ENCODE measurements around the gene TNK1. TPM values are rescaled to one million over a fixed set of nuclear protein-coding genes. Genes with fewer than 3 reads are reported as not detected.

The TNK1 gene
- total and polyA plus RNA-seq, 4 experiments from 2014 or later: 1.7 to 15.9 (median 8.0) TPM

DNA sequence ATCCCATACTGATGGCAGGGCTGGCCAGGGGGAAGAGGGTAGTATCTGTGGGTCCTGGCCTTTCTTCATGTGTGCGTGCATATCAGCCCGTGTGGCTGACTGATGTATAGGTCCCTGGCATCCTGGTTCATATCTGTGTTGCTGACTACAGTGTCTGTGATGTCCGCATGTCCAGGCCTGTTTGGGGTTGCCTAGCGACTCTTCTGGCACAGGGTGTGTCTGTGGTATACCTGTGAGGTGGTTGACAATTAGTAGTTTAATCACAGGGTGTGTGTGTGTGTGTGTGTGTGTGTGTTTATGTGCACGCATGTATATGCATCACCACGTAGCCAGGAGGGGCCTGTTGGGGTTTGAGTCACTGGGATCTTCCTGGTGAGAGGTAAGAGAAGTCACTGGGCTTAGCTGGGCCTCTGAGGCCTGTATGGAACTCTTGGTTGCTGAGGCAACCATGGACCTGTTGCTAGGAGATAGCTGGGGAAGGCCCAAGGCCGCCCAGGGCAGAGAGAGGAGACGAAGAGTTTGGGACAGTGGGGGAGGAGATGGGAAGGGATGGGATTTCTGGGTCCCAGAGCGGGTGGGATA is 26.5 kb upstream of the TNK1 start:
- peak overlapping the region; percentile 35 to 91 (median 73) for H3K27ac Mint-ChIP-seq
- ChIA-PET CTCF (ENCODE audit: partially characterized antibody) (interaction anchor here (1.0 to 6.6 kb wide), 10 partner anchors 9 to 334 kb away, joined by 3 to 88 read pairs (median 14); partner anchors contain the start of genes ACAP1, FGF11, SENP3 and TMEM102), POLR2A (ENCODE audit: partially characterized antibody) (interaction anchor here (1.3 to 5.0 kb wide), 8 partner anchors 18 to 206 kb away, joined by 4 to 50 read pairs (median 22); partner anchors contain the start of genes ACAP1, POLR2A, SENP3 and TMEM102)
- Histone ChIP-seq H3K4me3 (ENCODE audit: low read length in 2 of 2) (no peak overlapping the region), H3K27ac (ENCODE audit: low read depth, low read length) (no peak overlapping the region), H3K27me3 (ENCODE audit: insufficient read depth, low read length) (no peaks in the 10 kb centered on the region), H3K9me3 (ENCODE audit: control insufficient read depth in 1 of 2, low read length in 2 of 2) (no peaks in the 10 kb centered on the region), H3K4me1 (ENCODE audit: insufficient read depth, low read length) (peaks cover 40% of the 10 kb centered on the region), H3K36me3 (ENCODE audit: insufficient read depth, low read length) (peaks cover 3% of the 10 kb centered on the region)
- intact Hi-C loops (cut with micrococcal nuclease): loop anchor here (5.0 kb wide), 3 partner anchors 38 to 333 kb away; partner anchors contain the start of genes EIF5A, PLSCR3, TP53 and WRAP53
- no peaks in the 10 kb centered on the region for H3K27me3 Mint-ChIP-seq
- peaks cover 19 to 49% (median 35%) of the 10 kb centered on the region in 4 donors for H3K4me1 Mint-ChIP-seq
- DNase-seq: peak in 1 of 5 donors; percentile 57
- H3K4me3 Mint-ChIP-seq: peak overlapping the region in 2 of 8 donors; percentile 25 to 50
- H3K9me3 Mint-ChIP-seq: peaks cover 0 to 2% (median 0%) of the 10 kb centered on the region in 8 donors
- H3K36me3 Mint-ChIP-seq: peaks cover 0 to 8% of the 10 kb centered on the region in 2 donors

- no peak within 1 kb of the TSS for H3K4me3 ChIP-seq (ENCODE audit: low read length in 2 of 2)
- Mint-ChIP-seq H3K36me3 (peaks cover 0 to 3% of the 10 kb centered on the region in 2 donors), H3K27ac (peak within 1 kb of the TSS; percentile 35 to 91 (median 73)), H3K4me3 (peak within 1 kb of the TSS in 2 of 8 donors; percentile 50 to 62), H3K9me3 (peaks cover 0 to 2% (median 0%) of the 10 kb centered on the region in 8 donors), H3K4me1 (peaks cover 16 to 42% (median 30%) of the 10 kb centered on the region in 4 donors), H3K27me3 (no peaks in the 10 kb centered on the region)
- peak in 1 of 5 donors; percentile 32 for DNase-seq
- H3K9me3 ChIP-seq (ENCODE audit: control insufficient read depth in 1 of 2, low read length in 2 of 2): no peaks in the 10 kb centered on the region
- no peaks in the 10 kb centered on the region for H3K27me3 ChIP-seq (ENCODE audit: insufficient read depth, low read length)
- no peaks in the 10 kb centered on the region for H3K36me3 ChIP-seq (ENCODE audit: insufficient read depth, low read length)
- intact Hi-C loops (cut with micrococcal nuclease): no loop called here
- ChIA-PET CTCF (ENCODE audit: partially characterized antibody) (interaction anchor here (0.8 to 6.6 kb wide), 36 partner anchors 10 to 333 kb away, joined by 3 to 88 read pairs (median 4); partner anchors contain the start of genes ACAP1, FGF11, MPDU1 and SENP3), POLR2A (ENCODE audit: partially characterized antibody) (interaction anchor here (0.9 to 5.0 kb wide), 16 partner anchors 19 to 332 kb away, joined by 3 to 50 read pairs (median 6); partner anchors contain the start of genes ACAP1, GPS2, PLSCR3 and POLR2A)
- peaks cover 35% of the 10 kb centered on the region for H3K4me1 ChIP-seq (ENCODE audit: insufficient read depth, low read length)
- no peak within 1 kb of the TSS for H3K27ac ChIP-seq (ENCODE audit: low read depth, low read length)
Measured at GRCh38 chr17:7355053-7355452, 25.8 kb upstream of the TNK1 start, which contains the start of gene TMEM95. Gene TMEM95, plus strand, starts transcription at chr17:7355156. Its CDS starts 49 bp downstream, at chr17:7355205.

GRCh38 chr17:7355573-7355972 is 25.3 kb upstream of the TNK1 start:
- H3K27me3 ChIP-seq (ENCODE audit: insufficient read depth, low read length): no peaks in the 10 kb centered on the region
- H3K4me1 ChIP-seq (ENCODE audit: insufficient read depth, low read length): peaks cover 32% of the 10 kb centered on the region
- intact Hi-C loops (cut with micrococcal nuclease): no loop called here
- H3K27ac ChIP-seq (ENCODE audit: low read depth, low read length): no peak overlapping the region
- peak overlapping the region in 1 of 8 donors; percentile 10 for H3K4me3 Mint-ChIP-seq
- H3K4me3 ChIP-seq (ENCODE audit: low read length in 2 of 2): no peak overlapping the region
- peaks cover 0 to 3% of the 10 kb centered on the region in 2 donors for H3K36me3 Mint-ChIP-seq
- no peaks in the 10 kb centered on the region for H3K36me3 ChIP-seq (ENCODE audit: insufficient read depth, low read length)
- peaks cover 0 to 2% (median 0%) of the 10 kb centered on the region in 8 donors for H3K9me3 Mint-ChIP-seq
- H3K27ac Mint-ChIP-seq: peak overlapping the region in 2 of 7 donors; percentile 50 to 57
- POLR2A ChIA-PET (ENCODE audit: partially characterized antibody): interaction anchor here (0.9 to 5.0 kb wide), 21 partner anchors 15 to 332 kb away, joined by 3 to 50 read pairs (median 5); partner anchors contain the start of genes ACAP1, GPS2, MPDU1 and PLSCR3
- H3K9me3 ChIP-seq (ENCODE audit: control insufficient read depth in 1 of 2, low read length in 2 of 2): no peaks in the 10 kb centered on the region
- H3K4me1 Mint-ChIP-seq: peaks cover 14 to 38% (median 27%) of the 10 kb centered on the region in 4 donors
- no peak for DNase-seq
- CTCF ChIA-PET (ENCODE audit: partially characterized antibody): interaction anchor here (0.6 to 6.6 kb wide), 48 partner anchors 11 to 332 kb away, joined by 3 to 88 read pairs (median 4); partner anchors contain the start of genes ACAP1, FGF11, MPDU1 and NLGN2
- H3K27me3 Mint-ChIP-seq: no peaks in the 10 kb centered on the region

- H3K9me3 Mint-ChIP-seq: peaks cover 0 to 1% (median 0%) of the 10 kb centered on the region in 8 donors
- Histone ChIP-seq H3K27ac (ENCODE audit: low read depth, low read length) (no peak overlapping the region), H3K27me3 (ENCODE audit: insufficient read depth, low read length) (no peaks in the 10 kb centered on the region), H3K4me1 (ENCODE audit: insufficient read depth, low read length) (peaks cover 27% of the 10 kb centered on the region), H3K9me3 (ENCODE audit: control insufficient read depth in 1 of 2, low read length in 2 of 2) (no peaks in the 10 kb centered on the region), H3K36me3 (ENCODE audit: insufficient read depth, low read length) (no peaks in the 10 kb centered on the region), H3K4me3 (ENCODE audit: low read length in 2 of 2) (no peak overlapping the region)
- DNase-seq: peak; percentile 80 to 83 (median 81)
- H3K36me3 Mint-ChIP-seq: peaks cover 0 to 3% of the 10 kb centered on the region in 2 donors
- peak overlapping the region in 1 of 8 donors; percentile 62 for H3K4me3 Mint-ChIP-seq
- intact Hi-C loops (cut with micrococcal nuclease): loop anchor here (1.0 kb wide), 5 partner anchors 60 to 205 kb away; partner anchors contain the start of genes POLR2A, SENP3 and TMEM102
- peaks cover 14 to 34% (median 25%) of the 10 kb centered on the region in 4 donors for H3K4me1 Mint-ChIP-seq
- no peaks in the 10 kb centered on the region for H3K27me3 Mint-ChIP-seq
- ChIA-PET CTCF (ENCODE audit: partially characterized antibody) (interaction anchor here (0.6 to 6.6 kb wide), 51 partner anchors 11 to 332 kb away, joined by 3 to 88 read pairs (median 4); partner anchors contain the start of genes ACAP1, FGF11, MPDU1 and NLGN2), POLR2A (ENCODE audit: partially characterized antibody) (interaction anchor here (0.9 to 5.0 kb wide), 21 partner anchors 14 to 331 kb away, joined by 3 to 50 read pairs (median 5); partner anchors contain the start of genes ACAP1, GPS2, MPDU1 and PLSCR3)
- H3K27ac Mint-ChIP-seq: peak overlapping the region in 1 of 7 donors; percentile 50
Measured at GRCh38 chr17:7356072-7356549, 24.8 kb upstream of the TNK1 start.

DNA sequence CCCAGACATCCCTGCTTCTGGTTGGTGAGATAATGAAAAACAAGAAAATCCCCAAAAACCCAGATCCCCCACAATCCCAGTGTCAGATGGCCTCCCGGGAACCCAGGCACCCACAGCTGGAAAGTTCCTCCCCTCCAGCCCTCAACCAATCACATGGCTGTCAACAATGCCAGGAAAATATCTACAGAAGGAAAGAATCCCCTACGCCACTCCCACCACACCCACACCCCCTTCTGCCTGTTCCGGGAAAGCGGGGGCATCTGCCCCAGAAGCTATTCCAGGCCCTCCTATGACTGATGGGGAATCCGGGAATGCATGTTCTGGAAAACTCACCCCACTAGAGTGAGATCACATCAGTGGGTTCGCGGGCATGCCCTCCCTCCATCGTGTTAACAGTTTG is 24.1 kb upstream of the TNK1 start:
- Mint-ChIP-seq H3K27me3 (no peaks in the 10 kb centered on the region), H3K4me3 (no peak overlapping the region), H3K4me1 (peaks cover 12 to 30% (median 23%) of the 10 kb centered on the region in 4 donors), H3K27ac (no peak overlapping the region), H3K9me3 (no peaks in the 10 kb centered on the region), H3K36me3 (no peaks in the 10 kb centered on the region)
- Histone ChIP-seq H3K9me3 (ENCODE audit: control insufficient read depth in 1 of 2, low read length in 2 of 2) (no peaks in the 10 kb centered on the region), H3K36me3 (ENCODE audit: insufficient read depth, low read length) (no peaks in the 10 kb centered on the region), H3K27me3 (ENCODE audit: insufficient read depth, low read length) (no peaks in the 10 kb centered on the region), H3K4me1 (ENCODE audit: insufficient read depth, low read length) (peaks cover 23% of the 10 kb centered on the region), H3K27ac (ENCODE audit: low read depth, low read length) (no peak overlapping the region), H3K4me3 (ENCODE audit: low read length in 2 of 2) (no peak overlapping the region)
- intact Hi-C loops (cut with micrococcal nuclease): loop anchor here (1.0 kb wide), 5 partner anchors 60 to 205 kb away; partner anchors contain the start of genes POLR2A, SENP3 and TMEM102
- ChIA-PET CTCF (ENCODE audit: partially characterized antibody) (interaction anchor here (0.7 to 6.6 kb wide), 24 partner anchors 11 to 331 kb away, joined by 3 to 88 read pairs (median 8); partner anchors contain the start of genes ACAP1, FGF11, PLSCR3 and SENP3), POLR2A (ENCODE audit: partially characterized antibody) (interaction anchor here (1.0 to 5.0 kb wide), 10 partner anchors 20 to 233 kb away, joined by 3 to 50 read pairs (median 15); partner anchors contain the start of genes ACAP1, MPDU1, PLSCR3 and POLR2A)
- DNase-seq: no peak

- intact Hi-C loops (cut with micrococcal nuclease): no loop called here
- Histone ChIP-seq H3K4me3 (ENCODE audit: low read length in 2 of 2) (no peak overlapping the region), H3K9me3 (ENCODE audit: control insufficient read depth in 1 of 2, low read length in 2 of 2) (no peaks in the 10 kb centered on the region), H3K4me1 (ENCODE audit: insufficient read depth, low read length) (peaks cover 19% of the 10 kb centered on the region), H3K27ac (ENCODE audit: low read depth, low read length) (no peak overlapping the region), H3K36me3 (ENCODE audit: insufficient read depth, low read length) (no peaks in the 10 kb centered on the region), H3K27me3 (ENCODE audit: insufficient read depth, low read length) (no peaks in the 10 kb centered on the region)
- H3K27ac Mint-ChIP-seq: no peak overlapping the region
- peaks cover 10 to 27% (median 21%) of the 10 kb centered on the region in 4 donors for H3K4me1 Mint-ChIP-seq
- H3K9me3 Mint-ChIP-seq: no peaks in the 10 kb centered on the region
- H3K4me3 Mint-ChIP-seq: no peak overlapping the region
- ChIA-PET CTCF (ENCODE audit: partially characterized antibody) (interaction anchor here (1.0 to 6.6 kb wide), 5 partner anchors 15 to 204 kb away, joined by 3 to 88 read pairs (median 30); partner anchors contain the start of genes FGF11, PLSCR3, SENP3 and TMEM102), POLR2A (ENCODE audit: partially characterized antibody) (interaction anchor here (3.8 kb wide), 1 partner anchor 79 kb away, joined by 50 read pairs; the partner anchor contains the start of gene TMEM102)
- DNase-seq: no peak
- peaks cover 0 to 2% of the 10 kb centered on the region in 2 donors for H3K27me3 Mint-ChIP-seq
- no peaks in the 10 kb centered on the region for H3K36me3 Mint-ChIP-seq
Measured at GRCh38 chr17:7357381-7357780, 23.5 kb upstream of the TNK1 start.

All from CD4-positive, alpha-beta memory T cell (primary cell).